OCI-LY1 (cell line): ENCODE data around the gene PIWIL4.

Experiments
- H2AFZ ChIP-seq: fragments of 200-600 bp; sonication (generic), shearing (Covaris generic); 2 replicates; pipeline ENCODE4 v1.6.0; 2014; ENCODE audit warnings: antibody characterized with exemption, mild to moderate bottlenecking, low read length
- H3F3A ChIP-seq: fragments of 200-600 bp; sonication (generic), shearing (Covaris generic); 2 replicates; pipeline ENCODE4 v1.6.0; 2014; ENCODE audit warnings: mild to moderate bottlenecking, antibody characterized with exemption, low read length, moderate library complexity; ENCODE audit not compliant: insufficient read depth
- H3K27ac ChIP-seq: fragments of 200-600 bp; sonication (generic); 2 replicates; pipeline ENCODE4 v1.5.1; 2014; ENCODE audit warnings: low read length, mixed run types, mild to moderate bottlenecking, low read depth; ENCODE audit not compliant: poor library complexity, severe bottlenecking
- H3K27me3 ChIP-seq: fragments of 200-600 bp; sonication (generic); 2 replicates; pipeline ENCODE4 v1.6.0; 2014; ENCODE audit warnings: antibody characterized with exemption, mild to moderate bottlenecking, low read length, moderate library complexity; ENCODE audit not compliant: insufficient read depth
- H3K36me3 ChIP-seq: fragments of 200-600 bp; sonication (generic); 2 replicates; pipeline ENCODE4 v1.6.1; 2014; ENCODE audit warnings: mild to moderate bottlenecking, antibody characterized with exemption, low read length, moderate library complexity, mixed read lengths; ENCODE audit not compliant: insufficient read depth
- H3K4me1 ChIP-seq: fragments of 200-600 bp; sonication (generic); 2 replicates; pipeline ENCODE4 v1.5.1; 2014; ENCODE audit warnings: mild to moderate bottlenecking, low read length, moderate library complexity; ENCODE audit not compliant: insufficient read depth, severe bottlenecking
- H3K4me2 ChIP-seq: fragments of 200-600 bp; sonication (generic), shearing (Covaris generic); 2 replicates; pipeline ENCODE4 v1.6.1; 2014; ENCODE audit warnings: low read length
- H3K4me3 ChIP-seq: fragments of 200-600 bp; sonication (generic); 2 replicates; pipeline ENCODE4 v1.5.1; 2014; ENCODE audit warnings: low read length, low read depth, mild to moderate bottlenecking, mixed read lengths; ENCODE audit not compliant: poor library complexity, severe bottlenecking
- H3K79me2 ChIP-seq: fragments of 200-600 bp; shearing (Covaris generic); 2 replicates; pipeline ENCODE4 v1.6.1; 2016; ENCODE audit warnings: mixed run types, low read length, mixed read lengths; ENCODE audit not compliant: insufficient read depth
- H3K9ac ChIP-seq: fragments of 200-600 bp; sonication (generic), shearing (Covaris generic); 2 replicates; pipeline ENCODE4 v1.6.1; 2014; ENCODE audit warnings: mild to moderate bottlenecking, low read length, mixed read lengths
- H3K9me2 ChIP-seq: fragments of 200-600 bp; sonication (generic), shearing (Covaris generic); 2 replicates; pipeline ENCODE4 v1.6.1; 2014; ENCODE audit warnings: low read depth, mild to moderate bottlenecking, low read length, mixed read lengths
- H3K9me3 ChIP-seq: fragments of 200-600 bp; shearing (Covaris generic); 2 replicates; pipeline ENCODE4 v1.6.1; 2014; ENCODE audit warnings: low read length, mixed read lengths
- H4K20me1 ChIP-seq: fragments of 200-600 bp; sonication (generic), shearing (Covaris generic); 2 replicates; pipeline ENCODE4 v1.6.0; 2016; ENCODE audit warnings: mild to moderate bottlenecking, low read length; ENCODE audit not compliant: insufficient read depth
- EZH2 ChIP-seq: fragments of 200-600 bp; sonication (generic), shearing (Covaris generic); IDR thresholded peaks from 2 replicates; pipeline ENCODE4 v1.8.0; 2017; ENCODE audit warnings: borderline replicate concordance, mixed run types, mild to moderate bottlenecking, antibody characterized with exemption, low read length, moderate library complexity, mixed read lengths
- TF ChIP-seq, protein P1 (sequence below): fragments of 200-600 bp; sonication (generic), shearing (Covaris generic); IDR thresholded peaks from 2 replicates; pipeline ENCODE4 v1.5.1; 2017; ENCODE audit warnings: mild to moderate bottlenecking, antibody characterized with exemption, low read length, moderate library complexity, mixed read lengths

PIWIL4 gene

DNA sequence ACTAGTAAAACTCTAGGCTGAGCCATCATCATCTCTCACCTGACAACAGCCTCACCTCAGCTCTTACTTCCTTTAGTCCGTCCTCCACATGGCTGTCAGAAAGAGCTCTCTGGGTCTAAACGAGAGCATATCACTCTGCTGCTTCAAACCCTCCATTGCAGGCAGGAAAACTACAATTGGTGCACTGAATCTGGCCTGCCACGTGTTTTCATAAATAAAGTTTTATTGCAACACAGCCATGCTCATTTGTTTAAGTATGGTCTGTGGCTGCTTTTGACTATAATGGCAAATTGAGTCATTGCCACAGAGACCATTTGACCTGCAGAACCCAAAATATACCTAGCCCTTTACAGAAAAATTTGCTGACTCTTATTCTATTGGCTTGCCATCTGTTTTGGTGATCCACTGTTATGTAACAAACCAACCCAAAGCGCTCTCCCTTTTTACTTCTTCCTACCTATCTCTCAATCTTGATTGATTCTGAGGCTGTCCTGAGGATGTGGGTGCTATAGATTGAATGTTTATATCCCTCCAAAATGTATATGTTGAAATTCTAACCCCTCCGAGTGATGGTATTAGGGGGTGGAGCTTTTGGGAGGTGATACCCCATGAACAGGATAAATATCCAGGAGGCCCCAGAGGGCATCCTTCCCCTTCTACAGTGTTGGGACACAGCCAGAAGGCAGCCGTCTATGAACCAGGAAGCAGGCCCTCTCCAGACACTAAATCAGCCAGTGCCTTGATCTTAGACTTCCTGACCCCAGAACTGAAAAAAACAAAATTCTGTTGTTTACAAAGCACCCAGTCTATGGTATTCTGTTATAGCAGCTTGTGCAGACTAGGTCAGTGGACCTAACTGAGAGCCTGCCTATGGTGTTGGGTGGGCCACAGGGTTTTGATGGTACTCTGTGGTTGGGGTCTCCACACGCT is 99.9 kb downstream of the PIWIL4 start:
- Histone ChIP-seq H3K79me2 (no peaks in the 10 kb centered on the region), H3K4me1 (no peaks in the 10 kb centered on the region), H3K9ac (no peak overlapping the region), H3K4me3 (no peak overlapping the region), H3K36me3 (no peaks in the 10 kb centered on the region), H2AFZ (no peak overlapping the region), H3F3A (no peaks in the 10 kb centered on the region), H3K4me2 (no peak overlapping the region), H3K27me3 (no peaks in the 10 kb centered on the region), H3K9me3 (no peaks in the 10 kb centered on the region), H3K9me2 (no peaks in the 10 kb centered on the region), H3K27ac (no peak overlapping the region), H4K20me1 (no peaks in the 10 kb centered on the region)
- TF ChIP-seq, protein P1, sequence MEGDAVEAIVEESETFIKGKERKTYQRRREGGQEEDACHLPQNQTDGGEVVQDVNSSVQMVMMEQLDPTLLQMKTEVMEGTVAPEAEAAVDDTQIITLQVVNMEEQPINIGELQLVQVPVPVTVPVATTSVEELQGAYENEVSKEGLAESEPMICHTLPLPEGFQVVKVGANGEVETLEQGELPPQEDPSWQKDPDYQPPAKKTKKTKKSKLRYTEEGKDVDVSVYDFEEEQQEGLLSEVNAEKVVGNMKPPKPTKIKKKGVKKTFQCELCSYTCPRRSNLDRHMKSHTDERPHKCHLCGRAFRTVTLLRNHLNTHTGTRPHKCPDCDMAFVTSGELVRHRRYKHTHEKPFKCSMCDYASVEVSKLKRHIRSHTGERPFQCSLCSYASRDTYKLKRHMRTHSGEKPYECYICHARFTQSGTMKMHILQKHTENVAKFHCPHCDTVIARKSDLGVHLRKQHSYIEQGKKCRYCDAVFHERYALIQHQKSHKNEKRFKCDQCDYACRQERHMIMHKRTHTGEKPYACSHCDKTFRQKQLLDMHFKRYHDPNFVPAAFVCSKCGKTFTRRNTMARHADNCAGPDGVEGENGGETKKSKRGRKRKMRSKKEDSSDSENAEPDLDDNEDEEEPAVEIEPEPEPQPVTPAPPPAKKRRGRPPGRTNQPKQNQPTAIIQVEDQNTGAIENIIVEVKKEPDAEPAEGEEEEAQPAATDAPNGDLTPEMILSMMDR = no peak
- TF ChIP-seq EZH2 = no peak

DNA sequence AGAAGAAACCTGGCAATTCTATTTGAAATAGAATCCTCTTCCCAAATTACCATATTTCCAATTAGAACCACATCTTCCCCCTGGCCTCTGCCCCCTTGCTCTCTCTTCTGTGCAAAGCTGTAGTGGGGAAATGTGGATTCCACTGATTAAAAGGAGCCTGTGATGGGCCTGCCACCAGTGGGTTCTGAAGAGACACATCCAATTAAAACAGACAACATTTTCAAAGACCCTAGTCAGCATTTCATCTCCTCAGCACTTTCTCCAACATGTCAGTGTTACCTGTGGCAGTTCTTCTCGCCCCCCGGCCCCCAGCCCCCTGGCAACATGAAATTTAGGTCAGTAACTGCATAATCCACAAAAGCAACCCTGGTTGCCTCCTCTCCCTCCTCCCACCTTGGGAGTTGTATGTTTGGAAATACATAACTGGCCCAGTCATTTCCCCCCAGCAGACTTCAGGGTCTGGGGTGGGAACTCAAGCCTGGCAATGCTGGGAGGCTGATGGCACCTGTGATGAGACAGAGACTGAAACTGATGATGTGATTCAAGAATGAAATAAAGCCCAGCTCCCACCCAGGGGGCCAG is 101.1 kb downstream of the PIWIL4 start:
- no peaks in the 10 kb centered on the region for H3K9me2 ChIP-seq
- no peak for TF ChIP-seq EZH2
- TF ChIP-seq, protein P1 = no peak

DNA sequence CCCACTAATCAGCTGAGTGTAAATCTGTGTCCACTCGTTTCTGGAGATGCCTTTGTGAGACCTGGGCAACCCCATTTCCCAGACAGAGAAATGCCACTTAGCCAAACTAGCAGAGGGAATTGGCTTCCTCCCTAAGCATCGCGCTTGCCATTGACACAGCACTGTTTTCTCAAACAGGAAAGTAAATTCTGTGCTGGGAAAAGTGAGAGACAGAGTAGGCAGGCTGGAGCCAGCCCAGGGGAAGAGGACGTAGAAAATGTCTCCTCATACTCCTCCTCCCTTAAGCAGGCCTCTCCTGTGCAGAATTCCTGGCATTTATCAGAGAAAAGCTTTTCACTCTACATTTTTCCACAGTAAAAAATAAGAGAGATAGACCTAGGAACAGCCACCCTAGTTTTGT is 101.9 kb downstream of the PIWIL4 start:
- Histone ChIP-seq H3F3A (no peaks in the 10 kb centered on the region), H3K9me2 (no peaks in the 10 kb centered on the region), H2AFZ (no peak overlapping the region), H3K4me1 (no peaks in the 10 kb centered on the region), H3K9me3 (no peaks in the 10 kb centered on the region), H3K36me3 (no peaks in the 10 kb centered on the region), H3K4me2 (no peak overlapping the region), H3K9ac (no peak overlapping the region), H3K4me3 (no peak overlapping the region), H3K79me2 (no peaks in the 10 kb centered on the region), H3K27ac (no peak overlapping the region), H3K27me3 (no peaks in the 10 kb centered on the region), H4K20me1 (no peaks in the 10 kb centered on the region)
- TF ChIP-seq, protein P1 = no peak
- no peak for TF ChIP-seq EZH2

More for the DNA sequence above, 101.1 kb downstream of the PIWIL4 start:
- H3K4me1 ChIP-seq = no peaks in the 10 kb centered on the region
- no peak overlapping the region for H3K27ac ChIP-seq
- H3K9ac ChIP-seq = no peak overlapping the region
- H3K27me3 ChIP-seq = no peaks in the 10 kb centered on the region
- no peaks in the 10 kb centered on the region for H4K20me1 ChIP-seq
- H2AFZ ChIP-seq = no peak overlapping the region
- no peaks in the 10 kb centered on the region for H3K36me3 ChIP-seq
- no peaks in the 10 kb centered on the region for H3K9me3 ChIP-seq
- H3K4me2 ChIP-seq = no peak overlapping the region
- H3K4me3 ChIP-seq = no peak overlapping the region
- H3K79me2 ChIP-seq = no peaks in the 10 kb centered on the region
- H3F3A ChIP-seq = no peaks in the 10 kb centered on the region
